HG02981 (cell line): ENCODE measurements around the gene NOL6.
"Not testable (repeated sequence)": the region's sequence is repeated elsewhere in the genome, so short reads cannot be mapped to it uniquely, and the experiment has no call there.

Experiments used
- ATAC-seq: cut with Tn5 transposase; IDR thresholded peaks from one replicate; pipeline ENCODE4 v1.9.1; 2021; ENCODE audit warnings: mild to moderate bottlenecking, moderate library complexity; ENCODE audit not compliant: unreplicated experiment

Gene NOL6

DNA sequence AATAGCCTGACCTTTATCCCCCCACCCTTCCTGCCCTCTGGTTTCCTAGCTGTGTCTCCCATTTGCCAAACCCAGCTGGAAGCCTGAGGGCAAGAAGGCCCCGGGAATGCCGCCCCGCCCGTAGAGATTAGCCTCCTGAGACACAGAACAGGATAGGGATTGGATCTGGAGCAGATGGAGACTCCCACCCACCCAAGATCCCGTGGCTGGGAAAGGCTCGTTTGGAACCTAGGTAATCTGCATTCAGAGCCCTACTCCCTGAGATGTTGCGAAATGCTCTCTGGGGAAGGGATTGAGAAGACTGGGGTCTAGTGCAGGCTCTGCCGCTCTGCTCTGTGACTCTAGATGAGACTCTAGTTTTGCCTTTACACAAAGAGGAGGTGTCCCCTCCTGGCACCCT, 37.3 kb downstream of the NOL6 start:
- no peak for ATAC-seq

GRCh38 chr9:33435821-33436277, 37.9 kb downstream of the NOL6 start:
- no peak for ATAC-seq

GRCh38 chr9:33434317-33435105, 39.2 kb downstream of the NOL6 start:
- ATAC-seq: no peak

- ATAC-seq: no peak
These were observed 39.9 kb downstream of the NOL6 start for GRCh38 chr9:33433871-33434270.

GRCh38 chr9:33431420-33431819, 42.3 kb downstream of the NOL6 start:
- ATAC-seq: no peak

DNA sequence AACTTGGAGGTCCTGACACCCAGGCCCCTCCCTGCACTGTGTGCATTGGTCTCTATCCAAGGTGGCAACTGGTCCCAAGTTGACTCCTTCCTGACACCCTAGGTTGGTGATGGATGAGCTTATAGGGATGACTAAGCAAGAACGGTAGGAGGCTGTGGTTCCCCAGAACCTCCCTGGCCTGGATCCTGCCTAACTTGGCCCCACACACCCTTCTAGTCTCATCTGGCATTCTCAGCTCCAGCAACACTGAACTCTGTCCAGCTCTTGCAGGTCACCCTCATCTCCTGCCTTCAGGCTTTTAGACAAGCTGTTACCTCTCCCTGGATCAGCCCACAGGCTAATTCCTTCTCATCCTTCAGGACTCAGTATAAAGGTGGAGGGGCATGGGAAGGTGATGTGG, 42.8 kb downstream of the NOL6 start:
- ATAC-seq: no peak

GRCh38 chr9:33429256-33429985, 44.3 kb downstream of the NOL6 start:
- ATAC-seq: no peak

GRCh38 chr9:33426843-33427293, 46.9 kb downstream of the NOL6 start:
- ATAC-seq: no peak

DNA sequence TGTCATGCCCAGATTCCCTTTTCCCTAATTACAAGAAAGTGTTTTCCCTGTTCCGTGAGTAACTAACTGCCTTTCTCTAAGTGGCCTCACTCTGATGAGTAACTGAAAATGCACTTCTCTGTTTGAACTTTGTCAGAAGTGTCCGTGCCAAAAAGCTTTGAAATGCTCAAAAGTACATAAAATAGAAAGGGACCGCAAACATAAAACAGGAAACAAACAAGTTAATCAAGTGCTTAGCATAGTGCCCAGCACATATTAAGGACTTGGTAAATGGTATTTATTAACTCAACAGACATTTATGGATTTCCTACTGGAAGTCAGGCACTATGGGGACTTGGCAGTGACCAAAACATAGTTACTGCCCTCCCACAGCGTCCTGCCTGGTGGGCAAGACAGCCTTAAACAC, 48.6 kb downstream of the NOL6 start:
- no peak for ATAC-seq

DNA sequence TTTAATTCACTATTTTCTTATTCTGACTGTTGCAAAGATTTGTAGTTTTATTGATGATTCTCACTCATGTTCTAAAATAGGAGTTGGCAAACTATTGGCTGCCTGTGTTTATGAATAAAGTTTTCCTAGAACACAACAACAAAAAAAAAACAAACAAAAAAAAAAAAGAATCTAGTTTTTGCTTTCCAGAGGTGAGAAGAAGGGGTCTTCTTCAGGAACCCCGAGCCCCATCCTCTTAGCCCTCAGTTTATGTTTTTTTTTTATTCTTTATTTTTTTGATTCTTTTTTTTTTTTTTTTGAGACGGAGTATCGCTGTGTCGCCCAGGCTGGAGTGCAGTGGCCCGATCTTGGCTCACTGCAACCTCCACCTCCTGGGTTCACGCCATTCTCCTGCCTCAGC, 49.2 kb downstream of the NOL6 start:
- ATAC-seq: not testable (repeated sequence)

DNA sequence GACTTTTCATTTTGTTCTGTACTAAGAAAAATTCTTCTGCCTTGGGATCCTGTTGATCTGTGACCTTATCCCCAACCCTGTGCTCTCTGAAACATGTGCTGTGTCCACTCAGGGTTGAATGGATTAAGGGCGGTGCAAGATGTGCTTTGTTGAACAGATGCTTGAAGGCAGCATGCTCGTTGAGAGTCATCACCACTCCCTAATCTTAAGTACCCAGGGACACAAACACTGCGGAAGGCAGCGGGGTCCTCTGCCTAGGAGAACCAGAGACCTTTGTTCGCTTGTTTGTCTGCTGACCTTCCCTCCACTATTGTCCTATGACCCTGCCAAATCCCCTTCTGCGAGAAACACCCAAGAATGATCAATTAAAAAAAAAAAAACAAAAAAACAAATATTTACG, 49.7 kb downstream of the NOL6 start:
- not testable (repeated sequence) for ATAC-seq

- no peak for ATAC-seq
These were observed 53.9 kb downstream of the NOL6 start for GRCh38 chr9:33419708-33420303.

DNA sequence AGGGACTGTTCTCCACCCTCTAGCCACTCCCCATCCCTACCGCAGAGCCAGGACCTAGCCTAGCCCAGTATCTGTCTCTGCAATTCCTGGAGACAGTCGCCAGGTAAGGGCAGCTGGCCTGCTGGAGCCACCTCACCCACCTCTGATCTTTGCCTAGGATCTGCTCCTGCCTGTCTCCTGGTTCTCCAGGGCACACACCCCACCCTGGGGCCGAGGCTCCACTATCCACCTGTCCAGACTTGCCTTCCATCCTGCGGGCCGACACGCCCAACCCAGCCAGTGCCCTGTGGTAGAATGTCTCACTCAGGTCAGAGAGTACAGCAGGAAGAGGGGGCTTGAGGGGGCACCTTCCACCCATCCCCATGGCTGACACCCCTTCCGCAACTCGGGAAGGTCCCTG, 55.6 kb downstream of the NOL6 start:
- no peak for ATAC-seq

DNA sequence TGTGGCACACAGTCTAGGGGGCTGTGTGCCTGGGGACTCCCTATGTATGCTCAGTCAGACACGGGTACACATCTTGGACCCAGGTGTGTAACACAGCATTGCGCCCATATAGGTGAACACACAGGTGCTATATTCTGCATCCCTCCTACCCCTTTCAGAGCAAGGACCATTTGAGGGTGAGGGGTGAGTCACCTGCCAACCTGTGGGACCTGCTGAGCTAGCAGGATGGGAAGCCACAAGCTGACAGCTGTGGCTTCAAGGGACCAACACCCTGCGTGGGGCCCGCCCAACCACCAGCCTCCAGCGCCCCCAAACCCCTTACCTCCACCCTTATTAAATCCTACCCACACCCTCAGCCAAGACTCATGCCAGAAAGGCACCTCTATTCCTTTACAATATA, 56.7 kb downstream of the NOL6 start:
- ATAC-seq: no peak

DNA sequence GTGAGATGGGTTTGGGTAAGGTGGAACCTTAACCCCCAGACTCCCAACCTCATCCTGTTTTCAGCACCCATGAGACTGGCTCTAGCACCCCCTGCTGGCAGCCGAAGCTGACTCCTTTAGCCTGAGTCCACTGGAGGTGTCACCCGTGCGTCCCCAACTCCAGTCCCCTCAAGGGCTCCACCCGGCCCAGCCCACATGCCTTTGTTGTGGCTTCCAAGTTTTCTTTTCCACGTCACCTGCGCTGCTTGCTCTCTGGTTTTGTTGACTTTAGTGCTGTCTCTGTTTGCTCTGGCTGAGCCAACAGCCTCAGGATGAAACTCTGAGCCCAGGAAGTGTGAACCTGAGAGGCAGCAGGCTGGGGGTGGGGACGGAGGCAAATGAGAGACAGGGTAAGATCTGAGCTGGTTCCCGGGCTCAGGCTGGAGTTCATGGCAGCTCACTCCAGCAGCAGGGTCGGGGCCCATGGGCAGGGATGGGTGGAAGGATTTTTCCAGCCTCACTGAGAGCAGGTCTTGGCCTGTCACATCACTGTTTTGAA, 58.2 kb downstream of the NOL6 start:
- ATAC-seq: no peak

DNA sequence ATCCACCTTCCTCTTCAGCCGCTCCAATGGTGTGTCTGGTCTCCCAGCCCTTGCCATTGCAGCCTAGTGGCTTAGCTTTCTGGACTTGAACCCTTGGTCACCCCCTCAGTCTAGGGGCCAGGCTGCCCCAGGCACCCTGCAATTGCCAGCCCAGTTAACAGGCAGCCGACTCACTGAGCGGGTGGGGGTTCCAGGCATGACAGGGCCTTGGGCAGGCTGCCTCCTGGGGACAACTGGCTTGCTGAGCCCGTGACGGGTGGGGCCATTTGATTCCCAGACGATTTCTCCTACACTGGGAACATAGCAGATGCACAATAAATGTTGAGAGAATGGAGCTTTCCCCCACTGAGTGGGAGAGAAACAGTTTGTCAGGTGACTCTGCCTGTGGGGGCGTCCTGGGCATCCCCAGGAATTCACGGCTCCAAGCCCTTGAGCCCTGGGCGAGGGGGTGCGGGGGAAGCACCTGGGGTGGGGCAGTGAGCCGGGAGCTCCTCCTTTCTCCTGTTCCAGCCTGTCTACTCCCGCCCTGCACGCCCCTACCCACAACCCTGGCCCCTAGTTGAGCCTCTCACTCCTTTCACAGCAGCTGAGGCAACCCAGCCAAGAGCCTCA, 58.7 kb downstream of the NOL6 start:
- ATAC-seq: no peak

DNA sequence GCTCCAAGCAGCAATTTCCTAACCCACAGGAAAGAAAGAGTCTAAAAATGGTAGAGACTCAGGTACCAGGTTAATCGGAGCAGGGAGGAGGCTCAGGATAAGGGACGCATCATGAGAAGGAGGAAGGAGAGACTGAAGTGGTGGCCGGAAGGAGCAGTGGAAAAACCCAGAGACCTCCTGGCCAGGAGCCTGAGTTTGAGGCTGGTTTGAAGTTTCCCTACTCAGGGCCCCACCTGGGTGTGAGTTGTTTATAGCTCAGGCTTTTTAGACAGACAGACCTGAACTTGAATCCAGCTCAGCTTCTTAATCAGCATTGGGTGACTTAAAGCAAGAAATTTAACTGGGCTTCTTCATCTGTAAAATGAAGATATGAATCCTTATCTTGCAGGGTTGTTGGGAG, 59.5 kb downstream of the NOL6 start:
- no peak for ATAC-seq
